HG02610 (cell line): Measurements from ENCODE around the gene CARD16.

ENCODE experiments used
- ATAC-seq: cut with Tn5 transposase; IDR thresholded peaks from one replicate; pipeline ENCODE4 v1.9.1; 2021; ENCODE audit warnings: mild to moderate bottlenecking, moderate library complexity; ENCODE audit not compliant: unreplicated experiment

The CARD16 gene

DNA sequence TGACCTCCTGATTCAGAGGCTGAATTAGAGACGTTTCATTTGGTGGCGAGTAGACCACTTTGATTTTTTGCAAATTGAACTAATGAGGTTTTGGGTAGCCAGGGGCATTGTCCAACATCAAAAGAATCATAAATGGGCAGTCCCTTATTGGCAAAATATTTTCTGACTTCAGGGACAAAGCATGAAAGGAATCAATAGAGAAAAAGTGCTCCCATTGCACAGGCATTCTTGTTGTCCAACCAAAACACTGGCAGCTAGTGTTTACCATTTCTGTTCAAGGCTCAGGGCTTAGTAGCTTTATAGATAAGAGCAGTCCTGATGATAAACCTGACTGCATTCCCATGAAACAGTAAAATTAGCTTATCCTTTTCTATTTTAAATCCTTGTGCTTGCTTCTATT, 6.4 kb upstream of the CARD16 start:
- ATAC-seq, result no peak

DNA sequence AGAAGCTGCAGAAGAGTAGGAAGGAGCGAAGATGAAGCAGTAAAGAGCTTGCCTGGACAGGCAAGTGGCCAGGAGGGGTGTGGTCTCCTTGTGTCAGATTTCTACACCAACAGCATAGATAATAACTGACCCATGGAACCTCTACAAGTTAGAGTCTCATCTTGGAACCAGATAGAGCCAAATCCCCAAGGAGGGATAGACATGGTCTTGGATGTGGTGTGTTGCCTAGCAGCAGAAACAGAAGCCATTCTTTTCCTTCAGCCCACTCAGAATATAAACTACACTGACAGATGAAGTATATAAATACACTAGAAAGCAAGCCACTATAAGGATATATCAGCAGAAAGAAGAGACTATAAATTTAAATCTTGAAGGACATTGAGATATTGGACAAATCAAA, 4.3 kb upstream of the CARD16 start:
- ATAC-seq, result no peak

DNA sequence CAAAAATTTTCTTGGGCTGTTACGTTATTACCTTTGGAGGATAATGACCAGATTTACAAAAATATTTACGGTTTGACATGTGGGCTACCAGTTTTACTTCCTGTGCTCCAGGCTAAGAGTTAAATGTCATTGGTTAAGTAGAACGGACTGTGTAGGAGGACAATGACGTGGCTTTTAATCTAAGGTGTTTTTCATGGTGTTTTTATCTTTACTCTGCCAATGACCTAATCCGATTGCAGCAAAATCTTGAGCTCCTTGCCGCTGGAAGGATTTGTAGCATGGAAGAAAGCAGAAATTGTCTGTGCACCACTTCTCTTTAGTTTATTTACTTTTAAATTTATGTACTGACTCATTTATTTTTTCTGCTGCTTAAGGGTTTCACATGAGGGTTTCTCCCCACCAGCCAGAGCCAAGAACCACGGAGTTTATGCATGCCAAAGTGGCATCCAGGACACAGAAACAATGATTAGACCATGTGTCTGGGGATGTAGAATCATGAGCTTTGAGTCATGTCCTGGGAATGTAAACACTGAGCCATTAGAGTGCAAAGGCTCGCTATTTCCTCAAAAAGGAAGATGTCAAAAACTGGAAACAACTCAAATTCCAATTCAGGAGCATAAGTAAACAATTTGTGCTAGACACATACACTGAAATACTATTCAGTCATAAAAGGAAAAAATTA, 1.9 kb upstream of the CARD16 start:
- ATAC-seq, result no peak

DNA sequence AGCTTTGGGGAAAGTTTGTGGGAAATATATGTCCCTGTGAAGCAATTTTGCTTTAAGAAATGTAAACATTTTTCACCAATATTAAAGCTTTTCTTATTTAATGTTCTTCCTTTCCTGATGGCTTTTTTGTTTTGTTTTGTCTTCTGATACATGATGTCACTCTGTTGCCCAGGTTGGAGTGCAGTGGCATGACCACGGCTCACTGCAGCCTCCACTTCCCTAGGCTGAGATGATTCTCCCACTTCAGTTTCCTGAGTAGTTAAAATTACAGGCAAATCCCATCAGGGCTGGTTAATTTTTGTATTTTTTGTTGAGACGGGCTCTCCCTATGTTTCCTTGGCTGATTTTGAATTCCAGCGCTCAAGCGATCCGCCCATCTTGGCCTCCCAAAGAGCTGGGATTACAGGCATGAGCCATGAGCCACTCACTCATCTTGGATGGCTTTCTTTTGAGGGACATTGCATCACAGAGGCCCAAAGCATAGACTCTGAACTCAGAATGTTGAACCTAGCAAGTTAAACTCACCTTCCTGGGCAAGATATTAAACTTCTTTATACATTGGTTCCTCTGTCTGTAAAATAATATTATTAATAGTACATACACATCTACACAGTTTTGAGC, 651 bp upstream of the CARD16 start:
- no peak for ATAC-seq

DNA sequence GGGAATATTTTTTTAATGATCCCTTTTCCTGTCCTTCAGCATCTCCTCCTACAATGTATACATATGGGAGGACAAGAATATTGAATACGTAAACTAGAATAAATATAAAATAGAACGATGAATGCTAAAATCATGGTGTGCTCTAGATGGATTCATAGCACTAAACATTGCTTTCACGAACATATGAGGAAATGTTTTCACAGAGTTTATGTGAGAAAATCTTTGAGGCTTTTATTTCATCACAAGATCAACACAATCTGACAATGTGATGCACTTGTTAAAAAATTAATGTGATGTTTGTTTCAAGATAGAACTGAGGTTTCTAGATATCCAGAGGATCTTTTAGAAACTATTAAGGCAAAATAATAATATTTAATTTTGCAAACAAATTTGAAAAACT, 3.0 kb downstream of the CARD16 start:
- ATAC-seq, result no peak

- no peak for ATAC-seq
Observed at GRCh38 chr11:105040703-105041102, 4.4 kb downstream of the CARD16 start.

DNA sequence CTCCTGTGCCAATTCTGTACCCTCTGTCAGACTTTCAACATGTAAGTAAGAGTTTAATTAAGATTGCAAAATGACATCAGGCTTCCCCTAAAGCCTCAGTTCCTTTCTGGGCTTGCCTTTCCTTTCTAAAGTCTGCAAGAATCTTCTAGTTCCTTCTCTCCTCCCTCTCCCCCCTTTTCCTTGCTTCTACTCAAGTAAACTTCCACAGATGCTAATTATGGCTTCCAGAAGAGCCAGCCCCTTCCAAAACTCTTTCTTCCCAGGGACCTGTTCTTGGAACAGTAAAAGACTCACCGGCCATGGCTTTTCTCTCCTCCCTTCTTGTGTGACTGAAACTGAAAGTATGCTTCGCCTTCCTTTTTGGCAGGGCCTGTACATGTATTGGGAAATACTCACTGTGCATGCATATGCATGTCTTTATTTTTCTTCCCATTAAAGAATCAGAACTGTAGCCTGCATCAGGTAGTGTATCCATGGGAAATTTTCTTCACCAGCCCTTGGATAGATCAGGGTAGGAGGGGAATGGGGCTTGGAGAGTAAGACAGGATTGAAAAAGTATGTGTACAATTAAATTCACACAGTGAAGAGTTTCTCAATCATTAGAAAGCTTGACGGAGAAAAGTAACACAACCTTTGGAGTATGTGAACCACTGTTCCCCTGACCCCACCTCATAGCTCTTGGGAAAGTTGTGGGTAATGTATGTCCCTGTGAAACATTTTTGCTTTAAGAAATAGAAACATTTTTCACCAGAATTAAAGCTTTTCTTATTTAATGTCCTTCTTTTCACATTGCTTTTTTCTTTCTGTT, 10.1 kb downstream of the CARD16 start, which contains the start of gene CASP1:
Gene CASP1 (minus strand): TSS at position 332 of the 808 bp plus-strand sequence. CDS start 31 bp downstream, at position 301.
- ATAC-seq, result peak; percentile 90

DNA sequence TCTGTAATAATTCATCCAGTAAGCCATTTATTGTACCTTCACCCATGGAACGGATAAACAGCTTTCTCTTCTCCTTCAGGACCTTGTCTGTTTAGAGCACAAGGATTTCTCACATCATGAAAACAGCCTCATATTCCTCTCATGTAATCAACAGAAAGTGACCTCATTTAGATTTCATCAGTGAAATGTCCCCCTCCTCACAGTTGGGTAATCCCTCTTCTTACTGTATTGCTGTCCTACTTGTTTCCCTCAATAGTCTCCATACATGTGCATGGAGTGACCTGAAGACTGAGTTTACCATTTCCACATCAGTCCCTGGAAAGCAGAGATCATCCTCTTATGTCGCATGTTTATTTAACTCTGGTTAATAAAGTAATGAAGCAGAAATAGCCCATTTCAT, 10.7 kb downstream of the CARD16 start:
- ATAC-seq, result peak; percentile 7

DNA sequence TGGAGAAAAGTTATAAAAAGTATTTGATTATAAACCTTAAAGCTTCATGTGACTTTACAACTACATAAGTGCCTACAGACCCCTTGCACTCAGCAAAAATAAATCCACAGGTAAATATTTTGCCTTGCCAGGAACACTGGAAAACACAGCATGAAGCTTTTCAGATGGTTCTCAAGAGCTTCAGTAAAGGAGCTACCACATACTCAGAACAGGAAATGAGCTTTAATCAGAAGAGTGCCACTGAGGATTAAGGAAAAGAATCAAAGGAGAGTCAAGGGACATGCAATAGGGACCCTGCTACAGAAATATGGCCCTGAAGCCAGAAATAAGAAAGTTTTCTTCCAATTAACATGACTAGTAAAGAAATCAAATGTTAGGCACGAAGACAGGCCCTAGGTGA, 11.4 kb downstream of the CARD16 start:
- no peak for ATAC-seq

GRCh38 chr11:105033343-105033742, 11.8 kb downstream of the CARD16 start:
- ATAC-seq, result no peak

DNA sequence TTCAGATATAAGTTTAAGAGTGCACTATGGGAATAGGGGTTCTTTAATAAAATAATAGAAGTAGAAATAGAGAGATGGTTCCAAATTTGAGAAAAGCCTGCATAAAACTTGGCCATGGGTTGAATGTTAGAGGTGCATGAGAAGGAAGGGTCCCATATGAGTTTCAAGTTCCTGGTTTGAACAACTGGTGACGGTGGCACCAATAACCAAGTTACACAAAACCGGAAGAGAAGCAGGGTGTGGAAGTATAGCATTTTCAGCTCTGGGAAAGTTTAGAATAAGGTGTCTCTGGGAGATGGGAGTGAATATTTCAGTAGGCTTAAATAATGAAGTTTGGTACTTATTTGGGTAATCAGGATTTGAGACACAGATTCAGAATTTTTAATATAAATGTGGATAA, 12.6 kb downstream of the CARD16 start:
- ATAC-seq, result peak; percentile 34

- no peak for ATAC-seq
Observed at GRCh38 chr11:105027678-105028077, 17.5 kb downstream of the CARD16 start.

- no peak for ATAC-seq
Observed at GRCh38 chr11:105024394-105024793, 20.7 kb downstream of the CARD16 start.

GRCh38 chr11:105023003-105023402, 22.1 kb downstream of the CARD16 start, which contains the start of gene CASP5:
Gene CASP5 (minus strand): TSS chr11:105023168. CDS start chr11:105023136, 32 bp downstream.
- ATAC-seq, result peak; percentile 65

DNA sequence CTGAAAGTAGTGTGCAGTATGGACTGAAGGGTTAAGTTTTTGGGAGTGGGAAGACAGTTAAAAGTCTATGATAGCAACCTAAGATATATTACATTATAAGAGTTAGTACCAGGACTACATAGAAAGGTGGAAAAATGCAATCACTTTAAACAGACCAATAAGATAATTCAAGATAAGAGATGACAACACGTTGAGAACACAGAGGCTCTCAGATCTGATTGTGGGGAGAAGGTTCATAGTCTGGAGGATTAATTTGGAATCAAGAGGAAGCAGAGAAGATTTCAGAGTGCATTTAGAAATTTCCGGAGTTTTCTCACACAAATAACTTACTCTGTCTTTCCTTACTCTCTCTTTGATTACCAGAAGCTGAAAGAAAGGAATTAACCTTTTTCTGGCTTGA, 22.6 kb downstream of the CARD16 start:
- no peak for ATAC-seq

- ATAC-seq, result no peak
Observed at GRCh38 chr11:105007463-105007862, 37.7 kb downstream of the CARD16 start.

- no peak for ATAC-seq
Observed at GRCh38 chr11:105005451-105005845, 39.7 kb downstream of the CARD16 start.

DNA sequence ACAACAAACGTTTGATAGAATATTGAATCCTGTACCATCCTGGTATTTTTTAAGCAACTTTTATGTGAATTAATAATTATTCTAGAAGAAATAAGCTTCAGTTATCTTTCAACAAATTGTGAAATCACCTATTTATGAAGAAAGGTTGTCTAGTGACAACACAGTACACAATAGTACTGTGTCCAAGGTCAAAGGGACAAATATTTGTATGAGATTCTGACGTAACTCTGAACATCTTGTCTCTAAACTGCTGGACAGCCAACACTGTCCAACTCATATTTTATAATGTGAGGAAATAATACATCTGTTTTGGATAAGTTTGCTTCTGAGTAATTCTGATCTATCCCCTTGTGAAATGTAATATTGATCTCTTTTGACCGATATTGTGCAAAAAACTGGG, 41.1 kb downstream of the CARD16 start:
- no peak for ATAC-seq

DNA sequence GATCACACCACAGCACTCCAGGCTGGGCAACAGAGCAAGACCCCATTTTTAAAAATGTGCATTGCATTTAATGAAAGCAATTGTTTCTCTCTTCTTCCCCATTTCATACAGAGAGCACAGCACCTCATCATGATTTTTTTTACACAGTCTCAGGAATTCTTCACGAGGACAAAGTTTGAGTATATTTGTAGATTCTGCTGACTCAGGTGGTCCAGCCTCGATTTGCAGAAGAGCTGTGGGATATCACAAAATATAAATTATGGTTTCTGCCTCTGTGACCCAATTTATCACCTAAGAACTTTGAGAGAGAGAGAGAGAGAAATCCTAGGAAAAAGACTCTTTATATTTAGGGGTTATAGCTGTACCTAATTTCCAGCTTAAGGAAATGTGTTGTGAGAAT, 42.0 kb downstream of the CARD16 start:
- no peak for ATAC-seq

GRCh38 chr11:105000797-105001196, 44.3 kb downstream of the CARD16 start:
- peak; percentile 75 for ATAC-seq

DNA sequence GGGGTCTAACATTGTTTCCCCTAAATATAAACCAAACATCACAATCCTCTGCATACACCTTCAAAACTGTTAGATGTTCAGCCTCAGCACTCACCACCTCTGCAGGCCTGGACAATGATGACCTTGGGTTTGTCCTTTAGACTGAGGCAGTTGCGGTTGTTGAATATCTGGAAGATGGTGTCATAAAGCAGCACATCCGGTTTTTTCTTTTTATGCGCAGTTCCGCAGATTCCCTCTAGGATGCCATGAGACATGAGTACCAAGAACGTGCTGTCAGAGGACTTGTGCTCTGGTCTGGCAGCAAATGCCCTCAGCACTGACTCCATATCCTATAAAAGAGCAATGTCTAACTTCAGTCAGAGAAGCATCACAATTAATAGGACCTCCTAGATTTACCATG, 45.0 kb downstream of the CARD16 start:
- no peak for ATAC-seq

DNA sequence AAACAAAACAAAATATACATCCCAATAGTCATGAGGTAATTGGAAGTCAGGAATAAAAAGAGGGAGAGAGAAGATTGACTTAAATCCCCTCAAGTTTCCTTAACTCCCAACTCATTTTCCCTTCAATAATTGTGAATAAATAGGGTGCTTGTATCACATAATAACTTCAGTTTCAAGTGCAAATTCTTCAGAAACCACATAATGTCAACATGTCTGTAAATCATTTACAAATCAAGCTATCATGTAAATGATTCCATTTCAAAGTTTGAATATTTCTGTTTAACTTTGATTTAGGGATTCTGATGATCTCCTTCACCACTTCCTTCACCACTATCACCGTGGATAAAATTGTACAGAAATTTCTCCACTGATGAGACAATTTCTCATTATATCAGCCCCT, 45.4 kb downstream of the CARD16 start:
- ATAC-seq, result no peak
